ENCODE measurements around the gene SAMD7.

SAMD7 gene, protein sequence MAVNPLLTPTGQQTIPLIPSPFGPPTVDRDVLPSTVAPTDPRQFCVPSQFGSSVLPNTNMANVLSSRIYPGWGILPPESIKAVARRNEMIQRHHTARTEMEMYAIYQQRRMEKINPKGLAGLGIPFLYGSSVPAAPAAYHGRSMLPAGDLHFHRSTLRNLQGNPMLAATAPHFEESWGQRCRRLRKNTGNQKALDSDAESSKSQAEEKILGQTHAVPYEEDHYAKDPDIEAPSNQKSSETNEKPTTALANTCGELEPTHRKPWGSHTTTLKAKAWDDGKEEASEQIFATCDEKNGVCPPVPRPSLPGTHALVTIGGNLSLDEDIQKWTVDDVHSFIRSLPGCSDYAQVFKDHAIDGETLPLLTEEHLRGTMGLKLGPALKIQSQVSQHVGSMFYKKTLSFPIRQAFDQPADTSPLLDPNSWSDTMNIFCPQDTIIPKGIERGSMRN

DNA sequence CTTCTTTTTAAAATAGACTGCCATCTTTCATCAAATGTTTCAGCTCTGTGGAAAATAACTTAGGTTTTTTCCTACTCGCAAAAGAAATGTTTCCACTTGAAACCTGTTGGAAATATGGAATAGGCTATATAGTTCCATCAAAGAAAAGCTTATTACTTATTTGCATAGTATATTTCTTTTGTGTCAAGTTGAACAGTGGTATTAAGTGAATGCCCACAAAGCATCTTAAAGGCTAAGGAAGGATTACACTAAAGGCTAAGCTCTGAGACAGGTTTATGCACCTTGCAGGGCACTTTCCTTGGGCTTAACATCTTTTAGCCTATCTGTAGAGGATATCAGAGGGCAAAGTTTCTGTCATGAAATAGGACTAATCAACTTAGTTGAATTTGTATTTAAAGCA is at the start of gene SAMD7:
TSS of gene SAMD7 (plus strand) at position 301 of the 400 bp plus-strand sequence. CDS start 7,927 bp downstream, outside the sequence.
- DNase-seq (ENCODE audit: low read depth), result no peak

DNA sequence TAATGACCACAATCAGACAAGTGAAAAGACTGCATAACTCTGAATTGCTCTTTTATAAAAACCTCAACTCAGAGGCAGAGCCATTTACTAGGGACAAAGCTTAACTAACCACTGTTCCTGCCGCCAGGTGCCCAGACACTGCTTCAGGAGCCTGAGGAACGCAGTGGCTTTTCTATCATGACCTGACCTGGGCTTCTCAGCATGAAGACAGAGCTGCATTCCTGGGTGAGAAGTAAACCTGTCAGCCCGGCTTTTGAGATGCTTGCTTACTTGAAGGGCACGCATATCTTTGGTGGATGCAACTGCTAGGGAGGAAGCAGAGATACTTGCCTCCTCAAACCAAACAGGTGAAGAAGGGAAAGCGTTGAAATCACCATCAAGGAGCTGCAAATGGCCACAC is 49.5 kb upstream of the SAMD7 start:
- DNase-seq (ENCODE audit: low read depth), result no peak

DNA sequence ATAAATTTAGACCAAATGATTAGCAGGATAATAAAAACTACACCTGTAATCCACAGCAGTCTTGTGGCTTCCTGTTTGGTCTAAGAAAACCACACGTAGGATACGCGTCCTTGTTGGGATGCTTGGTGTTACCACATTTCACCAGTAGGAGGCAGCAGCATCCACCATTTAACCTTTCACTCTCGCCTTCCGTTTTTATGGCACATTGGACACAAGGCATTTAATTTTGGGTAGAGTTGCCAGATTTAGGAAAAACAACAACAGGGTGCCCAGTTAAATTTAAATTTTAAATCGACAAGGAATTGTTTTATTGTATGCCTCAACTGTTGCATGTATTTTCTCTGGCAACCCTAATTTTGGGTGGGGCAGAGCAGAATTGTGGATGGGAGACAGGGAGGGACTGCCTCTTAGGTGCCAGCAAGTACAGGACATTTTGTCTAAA is 47.9 kb upstream of the SAMD7 start:
- DNase-seq (ENCODE audit: low read depth), result peak; percentile 39

DNA sequence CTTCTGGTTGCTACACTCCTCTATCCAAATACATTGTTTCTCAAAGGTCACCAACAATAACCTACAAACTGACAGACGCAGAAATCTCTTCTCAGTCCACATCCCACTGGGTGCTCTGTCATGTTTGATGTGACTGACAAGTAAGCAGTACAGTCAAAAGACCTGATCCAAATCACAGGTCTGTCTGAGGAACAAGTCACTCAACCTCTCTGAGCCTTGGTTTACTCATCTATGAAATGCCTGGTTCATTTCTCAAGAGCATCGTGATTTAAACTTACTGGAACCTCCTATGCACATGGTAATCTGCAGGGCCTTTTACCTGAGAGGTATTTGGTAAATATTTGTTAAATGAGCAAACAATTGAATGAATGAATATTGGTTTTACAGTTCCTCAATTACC is 47.1 kb upstream of the SAMD7 start:
- DNase-seq (ENCODE audit: low read depth), result no peak

DNA sequence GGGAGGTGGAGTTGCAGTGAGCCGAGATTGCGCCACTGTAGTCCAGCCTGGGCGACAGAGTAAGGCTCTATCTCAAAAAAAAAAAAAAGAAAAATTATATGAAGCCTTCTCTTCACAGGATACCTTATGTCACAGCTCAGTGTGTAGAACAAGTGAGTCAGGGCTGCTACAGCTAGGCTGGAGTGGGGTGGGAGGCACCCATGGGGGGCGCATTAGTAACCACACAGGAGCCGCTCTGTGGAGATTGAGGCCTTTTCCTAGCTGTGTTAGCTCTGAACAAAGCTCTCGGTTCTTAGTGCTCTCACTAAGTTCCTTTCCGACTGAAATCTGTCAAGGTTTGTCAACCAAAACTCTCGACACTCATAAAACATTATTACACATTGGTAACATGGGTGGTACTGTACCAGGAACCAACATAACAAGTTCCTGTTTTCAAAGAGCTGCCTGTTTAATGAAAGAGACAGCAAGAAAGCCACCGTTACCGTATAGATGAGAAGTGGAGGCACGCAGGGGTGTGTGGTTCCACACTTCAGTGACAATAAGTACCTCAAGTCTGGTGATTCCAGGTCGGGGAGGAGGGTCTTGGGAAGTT is 46.1 kb upstream of the SAMD7 start:
- no peak for DNase-seq (ENCODE audit: low read depth)

DNA sequence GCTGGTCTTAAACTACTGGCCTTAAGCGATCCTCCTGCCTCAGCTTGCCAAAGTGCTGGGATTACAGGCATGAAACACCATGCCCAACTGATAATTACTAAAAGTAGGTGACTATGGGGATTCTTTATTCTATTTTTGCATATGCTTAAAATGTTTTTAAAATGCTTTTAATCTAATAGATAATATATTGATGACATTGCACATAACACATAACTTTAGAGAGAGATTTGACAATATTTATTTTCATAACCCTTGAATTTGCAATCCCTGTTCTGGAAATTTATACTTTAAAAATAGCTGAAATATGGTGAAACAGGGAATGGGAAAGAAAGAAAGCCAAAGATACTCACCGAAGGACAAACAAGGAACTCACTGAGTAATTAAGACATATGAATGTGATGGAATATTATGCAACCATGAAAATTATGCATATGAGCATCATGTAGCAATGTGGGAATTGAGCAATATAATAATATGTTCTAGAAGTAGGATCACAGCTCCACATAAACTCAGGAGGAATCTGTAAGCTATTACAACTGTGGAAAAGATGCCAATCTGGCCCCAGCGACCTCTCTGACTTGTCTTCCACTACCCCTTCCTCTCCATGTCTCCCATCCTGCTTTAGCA is 43.7 kb upstream of the SAMD7 start:
- DNase-seq (ENCODE audit: low read depth), result no peak

DNA sequence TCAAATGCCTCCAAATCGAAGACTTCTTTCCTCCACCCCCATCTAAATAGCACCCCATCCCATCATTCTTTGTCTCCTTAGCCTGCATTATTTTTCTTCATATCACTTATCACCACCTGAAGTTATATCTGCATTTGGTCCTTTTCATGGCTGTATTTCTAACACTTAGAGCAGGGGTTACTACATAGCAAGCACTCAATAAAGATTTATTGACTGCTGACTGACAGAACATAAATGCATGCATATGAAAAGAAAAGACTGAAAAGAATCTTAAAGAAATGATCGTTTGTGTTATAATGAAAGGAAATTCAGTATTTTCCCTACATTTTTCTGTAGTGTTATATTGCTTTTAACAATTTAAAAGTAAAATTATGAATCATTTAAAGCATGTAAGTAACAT is 43.0 kb upstream of the SAMD7 start:
- DNase-seq (ENCODE audit: low read depth), result no peak

DNA sequence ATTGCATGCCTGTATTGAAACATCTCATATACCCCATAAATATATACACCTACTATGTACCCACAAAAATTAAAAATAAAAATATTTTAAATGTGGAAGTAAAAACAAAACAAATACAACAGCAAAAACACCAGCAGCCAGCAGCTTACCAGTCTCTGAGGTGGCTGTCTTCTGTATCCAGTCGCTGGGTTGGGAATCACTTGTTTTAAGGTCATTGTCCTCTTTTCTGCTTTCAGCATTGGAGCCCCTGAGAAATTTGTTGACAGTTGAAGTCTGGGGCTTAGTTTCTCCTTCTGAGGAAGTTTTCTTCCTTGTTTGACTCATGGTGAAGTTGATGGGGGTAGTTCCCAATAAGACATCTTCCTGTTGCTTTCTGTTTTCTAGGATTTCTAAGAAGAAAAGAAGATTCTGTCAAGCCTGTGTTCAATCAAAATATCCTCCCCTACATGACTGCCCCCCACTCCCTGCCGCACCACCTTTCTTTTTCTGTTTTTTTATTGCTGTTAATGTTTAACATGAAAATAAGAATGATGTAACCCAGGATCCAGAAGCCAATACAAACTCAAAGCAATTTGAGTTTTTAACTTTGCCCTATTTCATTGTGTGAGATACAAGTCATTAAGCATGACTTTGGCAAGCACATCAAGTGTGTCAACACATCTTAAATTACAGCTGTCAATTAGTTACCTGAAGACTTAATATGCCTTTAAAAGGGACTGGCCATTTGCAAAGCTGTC is 41.7 kb upstream of the SAMD7 start, which contains the start of gene LRRC31:
TSS of gene LRRC31 (minus strand) at position 452 of the 737 bp plus-strand sequence. CDS start at position 324, 128 bp downstream.
- DNase-seq (ENCODE audit: low read depth), result no peak

DNA sequence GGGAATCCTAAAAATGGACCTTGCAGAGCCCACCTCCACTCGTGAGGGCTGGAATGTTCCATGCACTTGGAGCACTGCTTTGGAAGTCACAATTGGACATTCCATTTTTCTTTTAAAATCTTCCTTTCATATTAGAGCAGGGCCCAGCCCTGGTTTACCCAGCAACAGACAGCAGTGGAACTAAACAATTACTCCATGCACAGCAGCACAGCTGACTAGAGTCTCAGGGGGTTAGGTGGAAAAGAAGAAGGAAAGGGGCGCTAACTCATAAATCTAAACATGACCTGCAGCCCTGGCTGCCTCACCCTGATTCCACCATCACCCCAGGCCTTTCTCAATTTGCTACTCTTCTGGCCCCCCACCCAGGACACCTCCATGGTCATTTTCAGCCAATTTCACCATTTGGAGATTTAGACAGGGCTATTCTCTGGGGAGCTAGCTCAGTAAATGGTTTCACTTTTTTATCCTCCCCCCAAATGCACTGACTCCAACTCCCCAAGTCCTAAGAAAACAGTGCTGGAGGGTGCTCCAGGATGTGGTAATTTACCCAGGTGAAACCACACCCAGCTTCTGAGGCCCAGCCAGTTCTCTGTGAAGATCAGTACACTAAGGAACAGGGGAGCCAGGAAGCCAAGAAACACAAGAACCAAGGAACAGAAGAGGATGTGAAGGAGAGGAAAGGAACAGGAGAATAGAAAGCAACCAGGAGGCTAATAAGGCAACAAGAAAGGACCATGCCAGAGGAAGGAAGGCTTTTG is 40.1 kb upstream of the SAMD7 start:
- DNase-seq (ENCODE audit: low read depth), result no peak

DNA sequence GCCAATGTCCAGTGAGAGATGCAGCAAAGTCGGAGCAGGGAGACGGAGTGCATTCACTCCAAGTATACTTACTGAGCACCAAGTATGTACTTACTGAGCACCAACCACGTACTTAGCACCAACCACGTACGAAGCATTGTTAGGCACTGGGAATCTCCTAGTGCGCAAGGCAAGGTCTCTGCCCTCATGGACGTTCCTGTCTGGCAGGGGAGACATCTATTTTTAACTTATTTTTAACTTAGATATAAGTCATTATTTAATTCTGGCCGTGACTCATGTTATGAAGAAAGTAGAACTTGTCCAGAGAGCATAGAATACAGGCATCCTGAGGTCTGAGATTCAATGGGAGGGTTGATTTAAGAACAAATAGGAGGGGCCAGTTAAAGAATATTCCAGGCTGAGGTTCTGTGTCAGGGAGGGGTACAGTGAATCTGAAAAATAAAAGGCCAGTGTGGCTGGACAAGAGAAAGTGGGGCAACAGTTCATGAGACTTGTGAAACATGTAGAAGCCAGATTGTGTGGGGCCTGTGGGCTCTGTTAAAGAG is 32.3 kb upstream of the SAMD7 start:
- no peak for DNase-seq (ENCODE audit: low read depth)

DNA sequence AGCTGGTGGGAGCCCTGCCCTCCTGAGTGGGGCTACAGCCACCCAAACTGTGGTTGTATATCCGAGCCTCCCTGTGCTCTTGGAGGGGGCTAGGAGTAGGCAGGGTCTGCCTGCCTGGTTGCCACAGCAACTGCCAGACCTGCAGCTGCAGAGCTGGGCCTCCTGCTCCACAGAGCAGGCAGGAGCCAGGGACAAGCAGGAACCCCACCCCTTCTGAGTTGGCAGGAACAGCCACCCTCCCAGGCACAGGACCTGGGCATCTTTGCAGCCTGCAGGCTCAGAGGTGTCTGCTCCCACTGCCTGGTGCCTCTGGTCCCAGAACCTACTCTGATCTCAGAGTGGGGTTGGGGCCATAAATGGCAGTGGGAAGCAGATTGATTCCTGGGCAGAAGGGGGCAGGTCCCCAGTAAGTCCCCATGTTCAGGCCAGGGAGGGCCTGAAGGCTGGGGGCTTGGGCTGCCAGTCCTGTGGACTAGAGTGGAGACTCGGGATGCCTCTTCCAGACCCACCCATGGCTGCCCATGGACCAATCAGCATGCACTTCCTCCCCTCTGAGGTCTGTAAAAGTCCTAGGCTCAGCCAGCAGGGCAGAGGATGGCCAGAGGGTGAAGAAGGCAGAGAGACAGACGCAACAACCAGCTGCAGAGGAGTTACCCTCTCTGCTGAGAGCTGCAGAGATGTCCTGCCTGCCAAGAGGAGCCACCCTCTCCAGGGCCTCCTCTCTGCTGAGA is 31.4 kb upstream of the SAMD7 start:
- no peak for DNase-seq (ENCODE audit: low read depth)

DNA sequence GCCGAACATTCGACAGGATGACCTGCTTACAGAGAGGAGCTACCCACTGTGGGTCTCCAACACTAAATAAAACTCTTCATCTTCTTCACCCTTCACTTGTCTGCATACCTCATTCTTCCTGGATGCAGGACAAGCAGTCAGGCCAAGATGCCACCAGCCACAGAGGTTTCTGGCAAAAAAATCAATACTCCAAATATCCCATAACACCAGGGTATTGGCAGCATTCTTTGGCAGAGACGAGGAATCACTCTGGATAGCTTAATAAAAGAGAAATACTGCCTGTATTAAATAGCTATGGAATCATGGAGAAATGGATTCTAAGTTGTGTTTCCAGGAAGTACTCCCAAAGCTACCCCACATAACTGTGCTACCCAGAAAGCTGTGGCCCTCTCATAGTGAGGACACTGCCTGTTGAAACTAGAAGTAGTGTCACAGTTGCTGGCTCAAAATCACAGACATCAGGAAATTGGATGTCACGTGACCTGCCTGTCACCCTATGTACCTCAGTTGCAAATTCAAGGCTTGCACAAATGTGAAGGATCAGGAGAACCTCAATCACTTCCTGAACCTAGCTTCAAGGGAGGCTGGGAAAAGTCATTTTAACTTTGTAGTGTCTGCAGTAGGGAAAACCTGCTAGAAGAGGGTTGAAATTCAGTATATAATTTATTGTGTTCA is 30.7 kb upstream of the SAMD7 start:
- no peak for DNase-seq (ENCODE audit: low read depth)

DNA sequence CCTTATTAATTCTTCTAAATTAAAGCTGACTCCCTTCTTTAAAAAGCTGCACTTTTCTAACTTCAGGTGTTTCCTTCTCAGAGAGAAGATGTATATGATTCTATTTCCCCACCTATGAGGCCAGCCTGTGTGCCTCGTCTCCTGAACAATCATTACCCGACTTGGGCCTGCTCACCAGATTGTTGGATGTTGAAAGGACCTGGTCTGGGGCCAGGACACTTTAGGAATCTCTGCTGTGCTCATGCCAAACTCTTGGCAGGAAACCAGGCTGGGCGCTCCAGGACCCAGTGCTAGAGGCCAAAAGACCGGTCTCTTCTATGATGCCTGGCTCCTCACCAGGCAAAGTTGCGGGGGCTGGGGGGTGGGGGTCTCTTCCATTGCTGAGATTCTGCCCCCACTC is 24.7 kb upstream of the SAMD7 start:
- DNase-seq (ENCODE audit: low read depth), result peak; percentile 49

DNA sequence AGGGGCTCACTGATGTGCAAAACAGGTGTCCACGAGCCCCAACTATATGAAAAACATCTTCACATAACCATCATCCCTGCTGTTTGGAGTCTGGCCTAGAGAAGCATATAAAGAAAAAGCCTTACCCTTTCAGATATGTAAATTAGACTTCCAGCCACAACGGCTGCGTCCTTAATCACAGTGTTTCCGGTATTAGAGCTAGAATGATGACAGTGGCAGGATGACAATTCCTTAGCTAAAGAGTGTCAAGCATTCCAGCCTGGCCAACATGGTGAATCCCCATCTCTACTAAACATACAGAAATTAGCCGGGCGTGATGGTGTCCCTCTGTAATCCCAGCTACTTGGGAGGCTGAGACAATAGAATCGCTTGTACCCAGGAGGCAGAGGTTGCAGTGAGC is 19.5 kb upstream of the SAMD7 start:
- DNase-seq (ENCODE audit: low read depth), result no peak

DNA sequence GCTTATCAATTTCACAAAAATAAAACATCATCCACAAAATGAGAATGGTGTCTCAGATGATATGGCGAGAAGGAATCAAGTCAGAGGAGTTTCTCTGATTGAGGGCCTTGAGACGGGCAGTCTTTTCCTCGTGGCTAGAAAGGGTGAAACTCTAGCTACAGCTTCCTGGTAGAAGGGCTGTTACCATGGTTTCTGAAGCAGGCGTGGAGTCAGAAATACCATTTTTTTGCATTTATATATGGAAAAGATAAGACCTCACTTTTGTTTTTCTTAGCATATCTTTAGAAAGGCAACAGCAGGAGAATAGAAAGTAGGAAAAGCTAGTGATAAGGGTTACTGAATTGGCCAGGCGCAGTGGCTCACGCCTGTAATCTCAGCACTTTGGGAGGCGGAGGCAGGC is 17.3 kb upstream of the SAMD7 start:
- no peak for DNase-seq (ENCODE audit: low read depth)

DNA sequence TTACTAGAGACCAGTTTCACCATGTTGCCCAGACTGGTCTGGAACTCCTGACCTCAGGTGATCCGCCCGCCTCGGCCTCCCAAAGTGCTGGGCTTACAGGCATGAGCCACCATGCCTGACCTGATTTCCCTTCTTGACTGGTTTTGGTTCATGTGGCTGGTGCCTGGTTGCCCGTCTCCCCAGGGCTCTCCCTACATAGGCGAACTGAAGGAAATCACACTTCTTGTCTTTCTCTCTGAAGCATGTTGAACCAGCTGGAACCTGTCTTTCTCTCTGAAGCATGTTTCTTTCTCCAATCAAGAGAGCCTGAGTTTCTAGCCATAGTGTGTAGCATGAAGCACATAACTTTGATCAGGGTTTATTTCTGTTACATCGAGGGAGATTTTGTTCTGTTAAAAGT is 16.3 kb upstream of the SAMD7 start:
- no peak for DNase-seq (ENCODE audit: low read depth)

DNA sequence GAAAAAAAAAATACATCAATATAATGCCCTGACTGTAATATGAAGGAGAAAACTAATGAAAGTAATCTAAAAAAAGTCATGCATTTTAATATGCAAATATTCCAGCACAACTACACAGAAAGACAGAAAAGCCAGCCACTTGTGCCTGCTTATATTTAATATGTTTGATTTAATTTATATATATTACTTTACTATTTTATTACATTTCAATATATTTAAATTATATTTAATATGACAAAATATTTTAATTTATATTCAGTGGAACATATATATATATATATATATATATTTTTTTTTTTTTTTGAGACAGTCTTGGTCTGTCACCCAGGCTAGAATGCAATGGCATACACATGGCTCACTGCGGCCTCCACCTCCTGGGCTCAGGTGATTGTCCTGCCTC is 14.1 kb upstream of the SAMD7 start:
- DNase-seq (ENCODE audit: low read depth), result no peak

DNA sequence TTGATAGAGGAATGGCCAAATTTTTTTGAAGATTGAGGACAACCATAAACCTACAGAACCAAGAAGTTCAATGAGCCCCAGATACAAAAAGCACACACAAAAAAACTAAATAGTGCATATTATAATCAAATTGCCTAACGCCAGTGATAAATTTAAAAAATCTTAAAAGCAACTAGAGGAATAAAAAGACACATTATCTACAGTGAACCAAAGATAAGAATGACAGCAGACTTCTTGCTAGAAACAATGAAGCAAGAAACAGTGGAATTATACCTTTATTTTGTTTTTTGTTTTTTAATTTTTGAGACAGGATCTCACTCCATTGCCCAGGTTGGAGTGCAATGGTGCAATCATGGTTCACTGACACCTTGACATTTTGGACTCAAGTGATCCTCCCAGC is 9.9 kb upstream of the SAMD7 start:
- DNase-seq (ENCODE audit: low read depth), result no peak

DNA sequence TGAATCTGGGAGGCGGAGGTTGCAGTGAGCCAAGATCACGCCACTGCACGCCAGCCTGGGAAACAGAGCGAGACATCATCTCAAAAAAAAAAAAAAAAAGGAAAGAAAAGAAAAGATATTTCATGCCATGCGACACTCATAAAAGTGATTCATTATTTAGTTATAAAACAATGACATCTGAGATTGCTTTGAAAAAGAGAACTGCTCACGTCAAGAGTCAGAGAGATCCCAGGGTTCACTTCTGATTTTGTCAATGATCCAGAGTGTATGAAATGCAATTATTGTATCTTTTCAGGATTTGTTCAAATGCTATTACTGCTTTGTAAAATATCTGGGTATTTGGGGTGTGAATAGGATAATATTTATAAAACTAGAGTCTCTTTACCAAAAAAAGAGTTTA is 6.0 kb upstream of the SAMD7 start:
- DNase-seq (ENCODE audit: low read depth), result no peak

DNA sequence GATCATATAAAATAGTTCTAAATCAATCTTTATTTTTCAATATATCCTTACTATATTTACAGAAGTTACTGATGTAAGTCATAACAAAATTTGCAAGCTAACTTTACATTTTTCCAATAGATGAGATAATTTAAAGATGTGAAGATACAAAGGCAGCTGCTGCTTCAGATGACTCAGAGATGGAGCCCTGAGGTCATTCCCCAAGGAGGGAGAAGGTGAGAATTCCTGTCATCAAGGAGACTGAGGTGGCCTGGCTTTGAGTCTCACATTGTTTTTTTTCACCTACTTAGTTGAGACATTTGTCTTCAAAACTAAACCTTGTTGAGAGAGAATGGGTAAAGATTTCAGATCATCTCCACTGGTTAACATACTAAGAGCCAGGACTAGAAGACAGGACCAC is 3.9 kb upstream of the SAMD7 start:
- DNase-seq (ENCODE audit: low read depth), result no peak
